Smooth muscle cell (in vitro differentiated cells): ENCODE data around the gene ADK. TPM values are rescaled to one million over a fixed set of nuclear protein-coding genes. Genes with fewer than 3 reads are reported as not detected.

ENCODE experiments used
- DNase-seq: peaks from one replicate; lab custom pipeline; 2025; ENCODE audit not compliant: unreplicated experiment; lab: John Stamatoyannopoulos, UW
- H2AFZ ChIP-seq: fragments of 200-600 bp; sonication (generic); 2 replicates; pipeline ENCODE4 v1.6.0; 2016; ENCODE audit warnings: antibody characterized with exemption, low read depth, mild to moderate bottlenecking
- H3F3A ChIP-seq: fragments of 200-600 bp; sonication (generic); 2 replicates; pipeline ENCODE4 v1.6.0; 2017; ENCODE audit warnings: antibody characterized with exemption, low read depth
- H3K27ac ChIP-seq: fragments of 200-600 bp; sonication (generic); 2 replicates; pipeline ENCODE4 v1.5.1; 2016; ENCODE audit warnings: low read depth, mild to moderate bottlenecking
- H3K27me3 ChIP-seq: fragments of 200-600 bp; sonication (generic); 2 replicates; pipeline ENCODE4 v1.6.1; 2016; ENCODE audit warnings: low read depth, mild to moderate bottlenecking
- H3K36me3 ChIP-seq: fragments of 200-600 bp; sonication (generic); 2 replicates; pipeline ENCODE4 v1.5.1; 2016; ENCODE audit warnings: low read depth
- H3K4me1 ChIP-seq: fragments of 200-600 bp; sonication (generic); 2 replicates; pipeline ENCODE4 v1.5.1; 2016; ENCODE audit warnings: low read depth
- H3K4me2 ChIP-seq: fragments of 200-600 bp; sonication (generic); 2 replicates; pipeline ENCODE4 v1.6.0; 2016; ENCODE audit warnings: mild to moderate bottlenecking
- H3K4me3 ChIP-seq: fragments of 200-600 bp; sonication (generic); 2 replicates; pipeline ENCODE4 v1.5.1; 2016; ENCODE audit warnings: mild to moderate bottlenecking
- H3K79me2 ChIP-seq: fragments of 200-600 bp; sonication (generic); 2 replicates; pipeline ENCODE4 v1.6.0; 2016; ENCODE audit warnings: low read depth, mild to moderate bottlenecking
- H3K9ac ChIP-seq: fragments of 200-600 bp; sonication (generic); 2 replicates; pipeline ENCODE4 v1.6.0; 2016; ENCODE audit warnings: low read depth
- H3K9me3 ChIP-seq: fragments of 200-600 bp; sonication (generic); replicated peaks from 2 replicates; pipeline ENCODE4 v1.5.1; 2016; ENCODE audit warnings: low read depth
- H4K20me1 ChIP-seq: fragments of 200-600 bp; sonication (generic); 2 replicates; pipeline ENCODE4 v1.6.0; 2016; ENCODE audit warnings: low read depth
- WGBS: methylation state at CpG from one replicate; pipeline ENCODE4 v1.1.7; 2016; ENCODE audit warnings: low lambda C conversion rate; 5-methylcytosine and 5-hydroxymethylcytosine counted together
- polyA plus RNA-seq: library from polyadenylated mRNA; unstranded; fragments of >200 nt; fragmentation: Nextera tagmentation; extraction: Ambion mirVana; gene quantifications from 2 replicates; pipeline ENCODE4 v1.2.1, GENCODE V29; 2016
- total RNA-seq: library from RNA; depleted of rRNA; stranded (reverse); fragments of >200 nt; gene quantifications from 2 replicates; pipeline ENCODE4 v1.2.3, GENCODE V29; 2014
- TF ChIP-seq, protein P1 (sequence below): fragments of 200-600 bp; sonication (generic); IDR thresholded peaks from 2 replicates; pipeline ENCODE4 v1.5.1; 2017; ENCODE audit warnings: borderline replicate concordance, mild to moderate bottlenecking, antibody characterized with exemption; ENCODE audit not compliant: insufficient read depth, poor library complexity, severe bottlenecking

The ADK gene
- total and polyA plus RNA-seq, 2 experiments from 2014 or later: 19.4 to 25.1 TPM

GRCh38 chr10:74596713-74597112 is 445.7 kb downstream of the ADK start:
- no peaks in the 10 kb centered on the region for H3K4me1 ChIP-seq
- no peak overlapping the region for H3K4me2 ChIP-seq
- no peak overlapping the region for H3K27ac ChIP-seq
- H3K36me3 ChIP-seq: no peaks in the 10 kb centered on the region
- DNase-seq: no peak
- no peaks in the 10 kb centered on the region for H3K27me3 ChIP-seq
- H3F3A ChIP-seq: no peaks in the 10 kb centered on the region
- no peak overlapping the region for H3K4me3 ChIP-seq
- WGBS: 89% methylated on average over 7 of the region's 7 CpGs
- no peak overlapping the region for H3K9ac ChIP-seq
- H3K9me3 ChIP-seq: no peaks in the 10 kb centered on the region
- H4K20me1 ChIP-seq: no peaks in the 10 kb centered on the region
- H3K79me2 ChIP-seq: no peaks in the 10 kb centered on the region
- no peak overlapping the region for H2AFZ ChIP-seq
- TF ChIP-seq, protein P1, sequence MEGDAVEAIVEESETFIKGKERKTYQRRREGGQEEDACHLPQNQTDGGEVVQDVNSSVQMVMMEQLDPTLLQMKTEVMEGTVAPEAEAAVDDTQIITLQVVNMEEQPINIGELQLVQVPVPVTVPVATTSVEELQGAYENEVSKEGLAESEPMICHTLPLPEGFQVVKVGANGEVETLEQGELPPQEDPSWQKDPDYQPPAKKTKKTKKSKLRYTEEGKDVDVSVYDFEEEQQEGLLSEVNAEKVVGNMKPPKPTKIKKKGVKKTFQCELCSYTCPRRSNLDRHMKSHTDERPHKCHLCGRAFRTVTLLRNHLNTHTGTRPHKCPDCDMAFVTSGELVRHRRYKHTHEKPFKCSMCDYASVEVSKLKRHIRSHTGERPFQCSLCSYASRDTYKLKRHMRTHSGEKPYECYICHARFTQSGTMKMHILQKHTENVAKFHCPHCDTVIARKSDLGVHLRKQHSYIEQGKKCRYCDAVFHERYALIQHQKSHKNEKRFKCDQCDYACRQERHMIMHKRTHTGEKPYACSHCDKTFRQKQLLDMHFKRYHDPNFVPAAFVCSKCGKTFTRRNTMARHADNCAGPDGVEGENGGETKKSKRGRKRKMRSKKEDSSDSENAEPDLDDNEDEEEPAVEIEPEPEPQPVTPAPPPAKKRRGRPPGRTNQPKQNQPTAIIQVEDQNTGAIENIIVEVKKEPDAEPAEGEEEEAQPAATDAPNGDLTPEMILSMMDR: no peak

GRCh38 chr10:74598891-74599566 is 448.0 kb downstream of the ADK start:
- Histone ChIP-seq H3K4me2 (peak overlapping the region; percentile 25), H3K27ac (no peak overlapping the region)
- DNase-seq: no peak

DNA sequence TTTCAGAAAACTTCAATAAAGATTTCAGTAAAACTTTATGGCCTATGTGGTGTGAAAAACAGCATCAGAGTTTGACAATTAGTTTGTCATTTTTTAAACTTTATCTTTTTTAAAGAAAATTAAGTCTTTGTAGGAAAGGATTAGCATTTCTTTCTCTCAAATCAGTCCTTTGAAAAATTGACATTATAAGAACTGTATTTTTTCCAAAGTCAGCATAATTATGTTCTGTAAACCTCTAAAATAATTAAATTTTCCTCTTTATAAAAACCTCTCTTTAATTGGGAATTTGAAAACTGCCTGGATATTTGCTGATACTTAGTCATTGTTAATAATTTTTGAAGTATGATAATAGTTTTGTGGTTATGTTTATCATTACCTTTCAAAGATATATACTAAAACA is 448.7 kb downstream of the ADK start:
- TF ChIP-seq, protein P1: no peak
- Histone ChIP-seq H3K79me2 (no peaks in the 10 kb centered on the region), H3K9ac (no peak overlapping the region), H3K27ac (no peak overlapping the region), H4K20me1 (no peaks in the 10 kb centered on the region), H3K27me3 (no peaks in the 10 kb centered on the region), H2AFZ (no peak overlapping the region), H3K4me3 (no peak overlapping the region), H3K4me1 (no peaks in the 10 kb centered on the region), H3F3A (no peaks in the 10 kb centered on the region), H3K4me2 (no peak overlapping the region), H3K9me3 (no peaks in the 10 kb centered on the region), H3K36me3 (no peaks in the 10 kb centered on the region)
- no peak for DNase-seq

More at GRCh38 chr10:74598891-74599566, 448.0 kb downstream of the ADK start:
- no peaks in the 10 kb centered on the region for H4K20me1 ChIP-seq
- no peaks in the 10 kb centered on the region for H3K4me1 ChIP-seq
- H3K9me3 ChIP-seq: no peaks in the 10 kb centered on the region
- H3K4me3 ChIP-seq: no peak overlapping the region
- TF ChIP-seq, protein P1: no peak
- no peaks in the 10 kb centered on the region for H3K36me3 ChIP-seq
- no peaks in the 10 kb centered on the region for H3F3A ChIP-seq
- no peaks in the 10 kb centered on the region for H3K27me3 ChIP-seq
- WGBS: 73% methylated on average over 5 of the region's 5 CpGs
- H2AFZ ChIP-seq: no peak overlapping the region
- H3K9ac ChIP-seq: no peak overlapping the region
- H3K79me2 ChIP-seq: no peaks in the 10 kb centered on the region

- TF ChIP-seq, protein P1: no peak
- Histone ChIP-seq H3K9ac (no peak overlapping the region), H2AFZ (no peak overlapping the region), H4K20me1 (no peaks in the 10 kb centered on the region), H3K4me2 (no peak overlapping the region), H3K36me3 (no peaks in the 10 kb centered on the region), H3K4me1 (no peaks in the 10 kb centered on the region), H3K27me3 (no peaks in the 10 kb centered on the region), H3K79me2 (no peaks in the 10 kb centered on the region), H3F3A (no peaks in the 10 kb centered on the region), H3K9me3 (no peaks in the 10 kb centered on the region), H3K4me3 (no peak overlapping the region), H3K27ac (no peak overlapping the region)
- DNase-seq: no peak
- 97% methylated on average over 2 of the region's 2 CpGs for WGBS
Observed at GRCh38 chr10:74600170-74600569, 449.1 kb downstream of the ADK start.
